ENCODE results near the gene S100A7.
"Not testable (repeated sequence)": the region's sequence is repeated elsewhere in the genome, so short reads cannot be mapped to it uniquely, and the experiment has no call there.

S100A7 gene

DNA sequence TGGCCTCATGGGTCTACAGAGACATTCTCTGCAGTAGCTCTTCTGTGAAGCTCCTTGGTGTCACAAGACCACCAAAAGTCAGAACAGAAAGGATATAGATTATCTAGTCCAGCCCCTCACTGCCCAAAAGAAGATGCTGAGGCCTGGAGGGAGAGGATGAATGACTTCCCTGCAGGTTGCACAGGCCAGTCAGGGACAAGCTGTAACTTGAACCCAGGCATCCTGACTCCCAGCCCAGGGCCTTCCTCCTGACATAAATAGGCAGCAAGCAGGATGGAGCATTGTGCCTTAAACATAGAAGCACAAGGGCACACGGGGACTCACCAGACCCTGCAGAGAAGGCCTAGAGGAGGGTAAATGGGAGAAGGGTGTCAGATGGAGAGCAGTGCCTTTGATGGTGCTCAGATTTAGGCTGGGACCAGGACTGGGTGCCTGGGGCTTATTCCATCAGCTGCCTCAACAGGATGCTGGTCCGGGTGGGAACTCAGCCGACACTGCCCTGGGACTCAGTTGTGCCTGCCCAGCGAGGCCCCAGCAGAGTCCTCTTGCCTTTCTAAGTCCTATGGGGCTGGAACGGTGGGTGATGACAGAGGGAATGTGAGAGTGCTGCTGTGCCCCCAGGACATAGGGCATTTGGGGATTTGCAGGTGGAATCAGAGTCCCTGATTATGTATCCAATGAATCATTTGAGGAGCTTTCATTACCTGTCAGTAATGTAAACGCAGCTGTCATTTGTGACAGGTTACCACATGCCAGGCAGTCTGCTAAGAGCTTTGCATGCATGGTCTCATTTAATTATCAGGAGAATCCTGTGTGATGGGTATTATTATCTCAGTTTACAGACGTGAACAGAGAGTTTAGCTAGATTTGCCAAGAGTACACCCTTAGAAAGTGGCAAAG is 30.9 kb downstream of the S100A7 start:
- DNase-seq: no peak

DNA sequence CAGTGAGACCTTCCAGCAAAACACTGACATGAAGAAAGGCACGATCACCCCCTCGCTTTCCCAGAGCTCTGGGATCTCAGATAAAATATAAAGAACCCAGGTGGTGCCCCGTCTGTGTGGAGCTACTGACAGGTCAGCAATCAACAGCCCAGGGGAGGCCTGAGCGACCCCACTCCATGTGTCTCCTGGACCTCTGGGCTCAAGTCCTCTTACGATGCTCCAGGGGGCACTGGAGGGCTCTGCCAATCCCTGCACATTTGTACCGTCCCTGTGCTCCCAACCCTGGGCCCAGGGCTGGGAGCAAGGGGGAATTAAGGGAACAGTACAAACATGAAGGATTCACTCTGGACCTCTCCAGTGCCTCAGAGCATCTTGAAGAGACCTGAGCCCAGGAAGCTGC is 31.7 kb downstream of the S100A7 start:
- DNase-seq: no peak

DNA sequence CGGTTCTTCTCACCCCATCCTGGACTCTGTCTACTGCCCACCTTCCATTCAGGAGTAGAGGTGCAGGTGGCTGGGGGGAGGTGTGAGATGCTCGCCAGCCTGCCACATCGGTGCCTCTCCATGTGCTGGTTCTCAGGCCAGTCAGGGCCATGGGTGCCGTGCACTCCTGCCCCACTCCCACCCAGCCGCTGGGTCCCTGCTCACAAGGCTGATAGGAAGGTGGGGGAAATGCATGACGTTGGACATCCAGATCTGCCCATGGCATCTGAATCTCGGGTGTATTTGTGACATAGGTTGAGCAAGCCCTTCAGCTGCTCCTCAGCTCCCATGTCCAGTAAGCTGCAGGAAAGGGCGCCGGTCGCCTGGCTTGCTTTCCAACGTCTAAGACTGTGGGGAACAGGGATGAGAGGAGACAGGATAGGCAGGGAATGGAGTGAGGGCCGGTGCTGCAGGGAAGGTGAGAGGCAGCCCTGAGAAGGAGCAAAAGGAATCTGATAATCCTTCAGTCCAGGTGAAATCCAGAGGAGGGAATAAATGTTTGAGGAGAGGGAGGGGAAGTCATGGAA is 32.3 kb downstream of the S100A7 start:
- DNase-seq: no peak

DNA sequence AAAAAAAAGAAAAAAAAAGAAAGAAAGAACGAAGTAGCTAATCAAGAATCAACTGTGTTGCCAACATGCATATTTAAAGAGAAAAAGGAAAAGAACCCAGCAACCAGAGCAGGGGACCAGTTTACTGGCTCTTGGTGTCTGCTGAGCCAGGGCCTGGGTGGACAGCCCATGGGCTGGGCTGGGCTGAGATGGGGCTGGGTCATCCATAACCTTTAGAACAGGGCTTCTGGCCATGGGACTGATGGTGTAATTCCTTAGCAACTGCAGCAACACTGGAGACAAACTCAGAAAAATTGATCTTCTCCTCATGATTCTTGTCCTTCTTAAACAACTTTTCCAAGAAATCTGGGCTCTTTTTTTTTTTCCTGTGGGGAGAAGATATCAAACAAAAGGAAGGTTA is 33.6 kb downstream of the S100A7 start:
- DNase-seq: no peak

DNA sequence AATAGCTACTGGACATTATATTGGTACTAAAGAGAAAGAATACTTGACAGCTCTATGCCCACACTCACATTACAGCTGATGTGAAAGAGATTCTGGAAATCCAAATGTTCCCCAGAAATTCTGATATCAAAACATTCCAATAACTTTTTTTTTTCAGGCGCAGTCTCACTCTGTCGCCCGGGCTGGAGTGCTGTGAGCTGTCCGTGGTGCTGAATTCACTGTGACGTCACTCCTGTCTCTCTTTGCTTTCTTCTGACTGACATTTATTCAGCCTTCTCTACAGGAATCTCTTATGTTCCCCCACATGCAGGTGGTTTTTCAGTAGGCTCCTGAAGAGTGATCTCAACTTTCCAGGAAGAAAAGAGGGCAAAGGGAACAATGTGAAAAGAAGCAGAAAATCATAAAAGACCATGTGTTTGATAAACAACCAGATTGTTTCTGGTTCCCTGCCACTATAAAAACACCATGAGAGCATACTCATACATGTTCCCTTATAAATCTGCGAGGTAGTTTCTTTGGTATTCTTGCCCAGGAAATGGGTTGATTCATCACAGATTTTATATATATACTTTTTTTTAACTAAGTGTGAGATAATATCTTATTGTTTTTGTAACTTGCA is 37.9 kb downstream of the S100A7 start:
- DNase-seq: no peak

DNA sequence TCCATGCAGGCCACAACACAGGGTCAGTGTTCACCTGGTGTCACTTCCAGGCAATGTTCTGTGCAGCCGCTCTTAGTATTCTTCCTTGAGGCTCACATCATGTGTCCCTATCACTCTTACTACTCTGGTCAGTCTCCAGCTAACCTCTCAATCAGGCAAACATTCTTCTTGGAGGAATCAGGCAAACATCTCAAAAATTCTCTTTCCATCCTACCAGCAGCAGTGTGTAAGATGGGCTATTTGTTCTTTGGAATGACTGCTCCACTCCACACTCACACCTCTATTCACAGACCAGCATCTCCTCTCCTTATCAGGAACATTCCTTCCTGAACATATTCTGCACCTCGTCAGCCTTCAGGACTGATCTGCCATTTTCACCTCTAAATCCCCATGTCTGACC is 40.1 kb downstream of the S100A7 start:
- DNase-seq: no peak

DNA sequence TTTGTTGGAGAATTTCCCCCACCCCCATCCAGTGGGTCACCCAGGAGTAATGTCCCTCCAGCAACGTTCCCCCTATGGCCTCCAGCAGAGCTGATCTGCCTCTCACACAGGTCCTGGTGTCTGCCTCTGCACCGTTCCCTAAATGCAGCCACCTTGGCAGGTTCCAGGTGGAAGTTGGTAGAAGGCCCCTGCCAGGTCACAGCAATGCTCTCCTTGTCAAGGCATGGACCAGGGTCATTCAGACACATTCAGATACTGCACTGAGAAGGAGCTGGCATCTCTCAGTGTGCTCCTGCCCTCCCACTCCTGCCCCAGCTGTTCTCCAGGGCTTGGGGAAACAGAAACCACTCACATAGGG is 41.0 kb downstream of the S100A7 start:
- not testable (repeated sequence) for DNase-seq

DNA sequence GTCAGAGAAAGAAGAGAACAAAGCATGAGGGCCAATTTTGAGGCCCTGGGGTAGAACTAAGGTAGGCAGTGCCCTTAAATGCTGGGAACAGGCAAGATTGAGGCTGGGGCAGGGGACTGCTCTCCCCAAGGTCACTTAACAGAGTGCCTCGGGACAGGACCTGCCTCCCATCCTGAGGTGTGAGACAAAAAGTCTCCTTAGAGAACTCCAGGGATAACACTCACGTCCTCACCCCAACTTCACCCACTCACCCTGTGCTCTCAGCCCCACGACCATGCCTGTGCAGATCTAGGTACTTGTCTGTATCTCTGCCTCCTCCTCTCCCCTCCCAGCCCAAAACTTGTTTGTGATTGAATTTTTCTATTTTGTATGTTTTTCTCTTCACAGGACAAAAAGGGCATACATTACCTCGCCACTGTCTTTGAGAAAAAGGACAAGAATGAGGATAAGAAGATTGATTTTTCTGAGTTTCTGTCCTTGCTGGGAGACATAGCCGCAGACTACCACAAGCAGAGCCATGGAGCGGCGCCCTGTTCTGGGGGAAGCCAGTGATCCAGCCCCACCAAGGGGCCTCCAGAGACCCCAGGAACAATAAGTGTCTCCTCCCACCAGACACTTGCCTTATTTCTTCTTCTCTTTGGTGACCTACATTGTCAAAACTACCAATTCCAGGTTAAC is 41.6 kb downstream of the S100A7 start:
- DNase-seq: not testable (repeated sequence)

DNA sequence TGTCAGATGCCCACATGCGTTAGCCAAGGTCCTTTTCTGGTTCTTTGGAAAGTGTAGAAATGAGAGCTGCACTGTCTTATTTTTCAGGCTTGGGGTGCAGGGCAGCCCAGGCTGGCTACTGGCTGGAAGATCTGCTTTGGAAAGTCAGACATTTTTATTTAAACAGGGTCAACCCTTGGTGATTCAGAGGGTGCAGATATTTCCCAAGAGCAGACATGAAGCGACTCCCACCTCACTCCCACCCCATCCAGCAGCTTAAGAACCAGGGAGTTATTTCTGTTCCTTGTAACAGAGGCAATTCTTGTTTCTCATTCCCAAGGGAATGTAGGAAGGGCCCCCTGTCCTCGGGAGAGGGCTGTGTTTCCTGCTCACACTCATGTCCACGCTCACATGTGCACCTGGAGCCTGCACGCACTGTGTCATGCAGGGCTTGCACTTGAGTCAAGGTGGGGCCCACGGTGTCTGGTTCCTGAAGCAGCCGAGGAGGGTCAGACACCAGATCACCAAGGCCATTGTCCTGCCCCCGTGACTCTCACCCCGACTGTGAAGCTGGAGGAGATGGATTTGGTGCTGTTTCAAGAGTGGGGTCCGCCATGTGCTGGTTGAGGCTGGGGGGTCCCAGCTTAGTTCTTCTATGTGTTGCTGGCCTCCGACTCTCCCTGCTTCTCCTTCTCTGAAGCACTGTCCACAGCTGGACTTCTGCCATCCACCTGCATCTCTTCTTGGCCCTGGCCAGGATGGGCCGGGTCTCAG is 43.1 kb downstream of the S100A7 start:
- DNase-seq: no peak

DNA sequence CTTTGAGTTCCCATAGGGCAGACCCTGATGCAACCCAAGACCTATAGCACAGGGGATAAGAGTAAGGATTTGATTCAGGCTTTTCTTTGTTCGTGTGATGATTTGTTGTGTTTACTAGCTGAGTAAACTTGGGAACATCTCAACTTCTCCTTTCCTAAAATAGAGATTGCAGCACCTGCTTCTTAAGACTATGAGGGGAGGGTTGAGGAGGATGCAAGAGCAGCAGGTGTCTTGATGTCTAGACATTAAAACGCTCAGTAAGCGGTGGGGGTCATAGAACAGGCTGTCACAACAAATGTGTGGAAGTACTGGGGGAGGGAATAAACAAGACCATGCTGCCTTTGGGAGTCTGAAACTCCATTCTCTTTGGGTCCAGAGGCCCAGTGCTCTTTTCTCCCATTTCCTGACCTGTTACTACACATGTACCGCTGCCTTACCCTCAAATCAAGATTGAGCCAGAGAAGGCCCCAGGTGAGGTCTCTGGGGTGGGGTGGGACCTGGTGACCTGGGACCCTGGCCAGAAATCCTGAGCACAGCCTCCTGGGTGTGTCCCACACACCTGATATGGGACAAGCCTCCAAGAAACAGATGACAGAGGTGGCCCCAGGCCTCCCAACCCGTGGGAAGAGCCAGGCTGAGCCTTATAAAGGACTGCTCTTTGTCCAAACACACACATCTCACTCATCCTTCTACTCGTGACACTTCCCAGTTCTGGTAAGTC is 44.4 kb downstream of the S100A7 start, which contains the start of gene S100A7A:
S100A7A (plus strand) TSS at position 671 of the 721 bp plus-strand sequence. CDS start 1,563 bp downstream, outside the sequence.
- DNase-seq: no peak

DNA sequence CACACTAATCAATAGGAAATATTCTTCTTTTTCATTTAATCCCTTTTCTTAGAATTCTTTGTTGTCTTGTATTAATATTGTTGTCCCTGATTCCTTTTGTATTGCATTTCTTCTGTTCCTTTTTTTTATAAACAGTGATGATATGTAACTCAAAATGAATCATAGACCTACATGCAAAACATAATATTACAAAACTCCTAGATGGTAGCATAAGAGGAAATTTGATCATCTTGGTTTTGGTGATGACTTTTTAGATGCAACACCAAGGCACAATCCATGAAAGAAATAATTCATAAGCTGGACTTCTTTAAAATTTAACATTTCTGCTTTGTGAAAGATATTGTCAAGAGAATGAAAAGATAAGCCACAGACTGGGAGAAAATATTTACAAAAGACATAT is 46.5 kb downstream of the S100A7 start:
- not testable (repeated sequence) for DNase-seq

Data from DMS79 treated with DMSO at 0.1 percent for 48 hours (cell line).